HG03432 (cell line): ENCODE results near the gene MAST1.
"Not testable (repeated sequence)": the region's sequence is repeated elsewhere in the genome, so short reads cannot be mapped to it uniquely, and the experiment has no call there.

Source experiments
- ATAC-seq: cut with Tn5 transposase; IDR thresholded peaks from one replicate; pipeline ENCODE4 v1.9.1; 2021; ENCODE audit warnings: mild to moderate bottlenecking, moderate library complexity; ENCODE audit not compliant: unreplicated experiment

The MAST1 gene

DNA sequence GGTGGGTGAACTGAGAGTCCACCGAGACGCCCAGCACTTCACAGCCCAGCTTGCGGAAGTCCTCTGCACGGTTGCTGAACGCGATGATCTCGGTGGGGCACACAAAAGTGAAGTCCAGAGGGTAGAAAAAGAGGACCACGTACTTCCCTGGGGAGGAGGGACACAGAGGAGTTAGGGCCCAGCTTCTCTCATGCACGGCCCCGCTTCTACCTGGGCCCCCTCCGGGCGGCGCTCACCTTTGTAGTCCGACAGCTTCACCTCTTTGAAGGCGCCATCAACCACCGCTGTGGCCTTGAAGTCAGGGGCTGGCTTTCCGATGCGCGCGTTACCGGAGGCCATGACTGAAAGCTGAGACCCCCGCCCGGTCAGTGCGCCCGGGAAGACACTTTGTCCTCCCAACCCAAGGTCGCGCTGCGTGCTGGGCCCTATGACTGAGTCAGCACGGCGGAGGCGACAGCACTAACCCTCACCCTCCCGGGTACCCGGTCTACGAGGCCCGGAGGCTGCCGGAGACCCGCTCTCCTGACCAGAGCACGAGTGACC, 37.3 kb upstream of the MAST1 start:
- no peak for ATAC-seq

DNA sequence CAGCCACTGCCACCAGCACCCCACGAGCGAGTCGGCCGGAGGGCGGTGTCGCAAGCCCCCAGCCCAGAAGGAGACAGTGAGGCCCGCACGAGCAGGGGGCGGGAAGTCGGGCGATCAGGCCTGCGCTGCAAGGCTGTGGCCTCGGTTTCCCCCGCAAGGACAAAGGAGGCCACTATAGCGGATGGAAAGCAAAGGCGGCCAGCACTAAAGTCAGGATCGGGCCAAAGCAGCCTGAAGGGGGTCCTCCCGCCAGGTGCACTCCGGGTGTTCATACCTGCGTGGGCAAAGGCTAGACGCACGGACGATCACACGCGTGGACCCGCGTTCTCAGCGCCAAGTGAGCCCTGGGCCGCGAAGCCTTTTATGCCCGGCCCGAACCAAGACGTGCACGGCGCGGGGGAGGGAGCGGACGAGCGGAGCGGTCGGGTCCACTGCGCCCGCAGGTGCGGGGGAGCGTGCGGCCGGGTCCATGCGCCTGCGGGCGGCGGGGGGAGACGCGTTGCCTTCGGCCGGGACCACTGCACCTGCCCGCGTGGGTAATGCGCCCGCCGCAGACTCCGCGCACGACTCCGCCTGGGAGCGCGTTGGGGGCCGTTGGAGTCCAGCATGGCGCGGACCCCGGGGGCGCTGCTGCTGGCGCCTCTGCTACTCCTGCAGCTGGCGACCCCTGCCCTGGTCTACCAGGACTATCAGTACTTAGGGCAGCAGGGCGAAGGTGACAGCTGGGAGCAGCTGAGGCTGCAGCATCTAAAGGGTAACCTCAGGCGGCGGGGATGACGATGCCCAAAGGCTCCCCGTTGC, 36.6 kb upstream of the MAST1 start, which contains the start of the genes PRDX2 and THSD8:
Gene PRDX2 (minus strand): TSS at position 335 of the 801 bp plus-strand sequence. CDS start 539 bp downstream, outside the sequence.
Gene THSD8 (plus strand): TSS at position 604 of the 801 bp plus-strand sequence. CDS start 3 bp downstream, at position 607.
- no peak for ATAC-seq

DNA sequence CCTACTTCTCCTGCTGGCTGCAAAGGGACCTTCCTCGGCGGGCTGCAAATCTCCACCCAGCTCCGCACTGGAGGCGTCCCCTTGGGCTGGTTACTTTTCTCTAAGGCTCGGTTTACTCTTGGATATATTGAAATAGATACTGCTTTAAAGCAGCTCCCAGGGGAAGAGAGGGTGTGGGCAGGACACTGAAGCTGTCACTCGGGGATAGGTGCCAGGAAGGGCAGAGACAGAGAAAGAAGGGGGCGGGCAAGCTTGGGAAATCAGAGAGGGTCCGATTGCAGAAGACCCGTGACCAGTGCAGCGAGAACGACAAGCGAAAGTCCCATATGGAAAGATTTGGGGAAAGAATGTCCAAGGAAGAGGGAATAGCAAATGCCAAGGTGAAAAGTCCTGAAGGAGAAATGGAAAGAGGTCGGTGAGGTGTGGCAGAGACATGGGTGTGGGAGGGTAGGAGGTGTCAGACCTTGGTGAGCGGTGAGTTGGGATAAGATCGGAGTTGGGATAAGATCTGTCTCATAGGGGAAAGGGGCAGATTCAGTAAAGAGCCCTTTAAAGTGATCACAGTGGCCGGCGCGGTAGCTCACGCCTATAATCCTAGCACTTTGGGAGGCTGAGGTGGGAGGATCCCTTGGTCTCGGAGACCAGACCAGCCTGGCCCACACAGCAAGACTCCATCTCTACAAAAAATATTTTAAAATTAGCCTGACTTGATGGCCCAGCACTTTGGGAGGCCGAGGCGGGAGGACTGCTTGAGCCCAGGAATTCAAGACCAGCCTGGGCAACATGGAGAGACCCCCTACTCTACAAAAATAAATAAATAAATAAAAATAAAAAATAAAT, 35.8 kb upstream of the MAST1 start:
- no peak for ATAC-seq

DNA sequence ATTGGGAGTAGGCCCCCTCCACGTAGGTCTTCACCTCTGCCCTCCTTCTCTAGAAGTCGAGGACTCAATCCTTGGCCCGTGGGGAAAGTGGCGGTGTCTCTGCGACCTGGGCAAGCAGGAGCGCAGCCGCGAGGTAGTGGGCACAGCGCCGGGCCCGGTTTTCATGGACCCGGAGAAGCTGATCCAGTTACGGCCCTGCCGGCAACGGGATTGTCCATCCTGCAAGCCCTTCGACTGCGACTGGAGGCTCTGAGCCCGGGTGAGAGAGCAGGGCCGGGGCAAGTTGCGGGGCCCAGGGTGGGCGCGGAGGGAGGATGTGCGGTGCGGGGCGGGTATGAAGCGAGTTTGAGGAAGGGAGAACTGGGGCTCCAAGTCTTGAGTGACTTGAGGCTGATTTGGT, 34.3 kb upstream of the MAST1 start:
- no peak for ATAC-seq

DNA sequence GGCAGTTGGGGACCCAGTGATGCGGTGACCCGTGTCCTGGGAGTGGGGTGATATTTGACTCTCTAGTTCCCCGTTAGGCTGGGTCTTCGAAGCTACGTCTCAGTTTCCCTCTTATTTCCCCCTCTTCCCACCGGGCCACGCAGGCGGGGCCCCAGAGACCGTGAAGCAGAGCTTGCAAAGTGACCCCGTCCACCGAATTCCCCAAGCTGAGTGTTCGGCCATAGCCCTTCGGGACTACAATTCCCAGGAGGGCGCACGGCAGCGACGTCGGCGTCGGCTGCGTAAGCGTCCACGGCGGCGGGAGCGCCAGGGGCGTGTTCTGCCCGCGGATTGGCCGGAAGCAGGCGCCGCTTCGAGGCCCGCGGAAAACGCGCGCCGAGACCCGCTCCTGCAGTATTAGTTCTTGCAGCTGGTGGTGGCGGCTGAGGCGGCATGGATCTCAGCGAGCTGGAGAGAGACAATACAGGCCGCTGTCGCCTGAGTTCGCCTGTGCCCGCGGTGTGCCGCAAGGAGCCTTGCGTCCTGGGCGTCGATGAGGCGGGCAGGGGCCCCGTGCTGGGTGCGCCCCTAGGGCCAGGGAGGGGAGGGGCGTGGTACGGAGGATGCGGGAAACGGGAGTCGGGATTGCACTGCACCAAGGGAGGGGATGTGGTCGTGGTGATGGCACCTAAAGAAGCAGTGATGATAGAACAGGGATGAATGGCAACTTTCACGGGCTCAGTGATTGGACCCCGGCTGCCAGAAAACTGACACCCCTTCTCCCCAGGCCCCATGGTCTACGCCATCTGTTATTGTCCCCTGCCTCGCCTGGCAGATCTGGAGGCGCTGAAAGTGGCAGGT, 31.9 kb upstream of the MAST1 start, which contains the start of gene RNASEH2A:
Gene RNASEH2A (plus strand): TSS at position 343 of the 840 bp plus-strand sequence. CDS start 90 bp downstream, at position 433.
- ATAC-seq, result peak; percentile 83

DNA sequence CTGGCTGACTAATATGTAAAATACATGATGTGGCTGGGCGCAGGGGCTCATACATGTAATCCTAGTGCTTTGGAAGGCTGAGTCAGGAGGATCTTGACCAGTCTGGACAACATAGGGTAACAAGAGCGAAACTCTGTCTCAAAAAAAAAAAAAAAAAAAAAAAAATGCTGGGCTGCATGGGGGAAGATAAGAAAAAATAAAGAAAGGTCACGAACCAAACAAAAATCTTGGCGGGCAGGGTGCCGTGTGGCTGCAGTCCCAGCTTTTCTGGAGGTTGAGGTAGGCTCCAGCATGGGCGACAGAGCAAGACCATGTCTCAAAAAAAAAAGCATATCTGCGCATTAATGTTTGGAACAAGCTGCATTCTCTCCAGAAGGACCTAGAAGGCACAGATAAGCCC, 23.2 kb upstream of the MAST1 start:
- ATAC-seq, result no peak

DNA sequence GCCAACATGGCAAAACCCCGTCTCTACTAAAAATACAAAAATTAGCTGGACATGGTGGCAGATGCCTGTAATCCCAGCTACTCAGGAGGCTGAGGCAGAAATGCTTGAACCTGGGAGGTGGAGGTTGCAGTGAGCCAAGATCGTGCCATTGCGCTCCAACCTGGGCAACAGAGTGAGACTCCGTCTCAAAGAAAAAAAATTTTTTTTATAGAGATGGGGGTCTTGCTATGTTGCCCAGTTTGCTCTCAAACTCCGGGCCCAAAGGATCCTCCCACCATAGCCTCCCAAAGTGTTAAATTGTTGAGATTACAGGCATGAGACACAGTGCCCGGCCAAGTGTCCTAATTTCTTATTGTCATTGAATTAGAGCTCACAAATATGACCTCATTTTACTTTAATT, 21.1 kb upstream of the MAST1 start:
- not testable (repeated sequence) for ATAC-seq

DNA sequence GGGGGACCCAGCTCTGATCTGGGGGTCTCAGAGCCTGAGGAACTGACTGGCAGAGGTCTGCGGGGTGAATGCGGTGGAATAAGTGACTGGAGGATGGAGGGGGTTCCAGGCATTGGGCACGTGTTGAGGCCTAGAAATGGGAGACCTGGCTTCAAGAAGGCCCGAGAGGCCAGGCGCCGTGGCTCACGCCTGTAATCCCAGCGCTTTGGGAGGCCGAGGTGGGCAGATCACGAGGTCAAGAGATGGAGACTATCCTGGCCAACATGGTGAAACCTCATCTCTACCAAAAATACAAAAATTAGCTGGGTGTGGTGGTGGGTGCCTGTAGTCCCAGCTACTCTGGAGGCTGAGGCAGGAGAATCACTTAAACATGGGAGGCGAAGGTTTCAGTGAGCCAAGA, 20.5 kb upstream of the MAST1 start:
- not testable (repeated sequence) for ATAC-seq

DNA sequence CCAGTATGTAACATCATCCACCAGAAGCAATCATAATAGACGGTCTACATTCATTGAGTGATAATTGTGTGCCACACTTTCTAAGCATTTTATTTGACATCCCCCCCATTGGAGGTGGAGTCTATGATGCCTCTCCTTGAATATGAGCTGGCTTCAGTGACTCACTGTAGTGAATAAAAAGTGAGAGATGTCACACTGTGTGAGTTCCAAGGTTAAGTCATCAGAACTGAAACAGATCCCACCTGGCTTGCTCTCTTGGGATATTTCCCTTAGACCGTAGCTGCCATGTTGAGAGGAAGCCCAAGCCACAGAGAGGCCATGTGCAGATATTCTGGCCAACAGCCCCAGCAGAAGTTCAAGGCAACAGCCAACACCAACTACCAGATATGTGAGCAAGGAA, 16.6 kb upstream of the MAST1 start:
- no peak for ATAC-seq

DNA sequence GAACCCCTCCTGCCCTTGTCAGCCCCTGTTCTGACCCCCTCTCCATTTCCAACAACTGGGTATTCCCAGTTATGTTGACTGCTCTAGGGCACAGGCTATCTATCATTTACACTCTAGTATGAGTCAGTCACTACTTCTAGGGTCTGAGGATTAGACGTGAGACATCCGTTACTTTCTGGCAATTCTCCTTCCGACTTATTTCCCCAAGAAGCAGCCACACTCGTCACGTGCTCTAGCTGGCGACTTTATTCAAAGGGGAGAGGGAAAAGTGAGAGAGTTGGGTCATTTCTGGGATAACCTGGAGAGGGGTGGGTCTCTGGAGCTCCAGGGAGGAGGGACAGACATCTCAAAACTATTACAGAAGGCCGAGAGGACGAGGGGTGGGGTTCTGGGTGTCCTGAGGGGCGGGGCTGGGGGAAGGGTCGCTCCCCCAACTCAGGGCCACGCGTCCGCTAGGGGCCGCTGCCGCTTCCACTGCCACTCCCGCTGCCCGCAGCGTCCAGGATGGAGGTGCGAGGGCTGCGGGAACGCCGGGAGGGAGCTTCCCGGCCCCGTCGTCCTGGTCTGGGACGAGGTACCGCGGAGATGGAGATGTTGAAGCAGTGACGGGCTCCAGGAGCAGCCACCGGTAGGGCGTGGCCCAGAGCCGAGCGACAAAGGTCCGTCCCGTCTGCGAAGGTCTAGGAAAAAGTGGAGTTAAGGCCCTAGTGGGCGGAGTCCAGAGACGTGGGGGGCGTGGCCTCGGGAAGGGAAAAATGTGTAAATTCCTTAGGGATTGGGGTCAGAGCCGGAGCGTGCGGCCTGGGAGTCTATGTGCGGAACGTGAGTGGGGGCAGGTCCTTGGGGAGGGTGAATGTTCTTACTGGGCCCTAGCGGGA, 12.8 kb upstream of the MAST1 start:
- no peak for ATAC-seq

DNA sequence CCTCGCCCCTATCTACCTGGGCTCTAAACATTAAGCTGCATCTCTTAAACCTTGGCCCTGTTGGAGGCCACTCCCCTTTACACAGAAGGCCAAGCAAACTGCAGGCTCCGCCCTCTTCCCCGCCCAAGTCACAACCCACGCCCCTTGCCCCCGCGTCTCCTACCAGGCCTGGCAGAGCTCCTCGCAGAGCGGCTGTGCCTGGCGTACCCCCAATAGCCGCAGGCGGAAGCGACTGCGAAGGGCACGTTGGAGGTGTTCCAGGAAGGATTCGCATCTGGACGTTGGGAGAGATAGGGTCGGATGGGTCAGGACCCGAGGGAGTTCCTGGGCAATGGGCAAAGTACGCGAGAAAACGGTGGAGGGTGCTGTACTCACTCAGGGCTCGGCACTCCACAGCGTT, 9.8 kb upstream of the MAST1 start:
- ATAC-seq, result no peak

DNA sequence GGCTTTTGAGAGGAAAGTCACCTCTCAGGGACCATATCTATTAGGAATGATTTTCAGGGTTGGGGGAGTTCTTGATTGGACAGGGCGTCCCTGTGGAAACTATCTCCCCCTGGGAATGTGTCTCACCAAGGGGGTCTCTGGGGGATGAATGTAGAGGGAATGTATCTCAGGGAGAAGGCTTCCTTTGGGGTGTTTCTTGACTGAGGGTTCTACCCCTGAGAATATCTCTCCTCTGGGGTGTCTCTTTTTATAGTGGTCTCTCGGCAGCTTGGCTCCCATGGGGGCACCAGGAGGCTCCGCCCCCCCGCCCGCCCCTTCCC, 4.9 kb upstream of the MAST1 start:
- ATAC-seq, result no peak

DNA sequence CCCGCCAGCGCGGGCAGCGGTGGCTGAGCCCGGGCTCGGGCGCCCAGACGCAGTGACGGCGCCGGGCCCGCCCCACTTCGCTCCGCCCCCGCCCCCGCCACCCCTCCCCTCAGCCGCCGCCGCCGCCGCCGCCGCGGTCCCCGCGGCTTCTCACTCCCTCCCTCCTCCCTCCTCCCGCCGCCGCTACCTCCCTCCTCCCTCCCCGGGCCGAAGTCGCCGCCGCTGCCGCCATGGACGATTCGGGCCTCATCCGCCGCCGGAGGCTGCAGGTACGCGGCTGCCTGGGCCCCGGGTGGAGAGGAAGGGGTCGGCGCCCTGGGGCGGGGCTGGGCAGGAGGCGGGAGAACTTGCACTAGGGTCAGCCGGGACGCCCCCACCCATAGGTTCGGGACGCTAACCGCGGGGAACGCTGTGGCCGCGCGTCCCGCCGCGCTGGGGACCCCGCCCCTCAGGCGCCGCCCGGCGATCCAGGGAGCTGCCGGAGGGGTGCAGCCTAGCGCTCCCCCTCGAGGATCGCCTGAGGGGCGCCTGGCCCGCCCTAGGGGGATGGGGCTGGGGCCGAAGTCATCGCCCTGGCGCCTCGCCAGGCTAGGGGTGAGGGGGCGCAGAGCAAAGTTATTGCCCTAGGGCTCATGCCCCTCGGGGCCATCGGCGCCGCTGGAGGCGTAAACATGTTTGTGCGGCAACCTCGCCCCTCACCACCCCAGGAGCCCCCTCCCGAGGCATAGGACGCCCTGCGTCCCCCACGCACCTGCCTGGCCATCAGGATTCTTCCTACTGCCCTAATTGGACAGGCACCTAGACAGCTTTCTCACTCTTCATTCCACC, 4.4 kb upstream of the MAST1 start:
- ATAC-seq, result no peak

DNA sequence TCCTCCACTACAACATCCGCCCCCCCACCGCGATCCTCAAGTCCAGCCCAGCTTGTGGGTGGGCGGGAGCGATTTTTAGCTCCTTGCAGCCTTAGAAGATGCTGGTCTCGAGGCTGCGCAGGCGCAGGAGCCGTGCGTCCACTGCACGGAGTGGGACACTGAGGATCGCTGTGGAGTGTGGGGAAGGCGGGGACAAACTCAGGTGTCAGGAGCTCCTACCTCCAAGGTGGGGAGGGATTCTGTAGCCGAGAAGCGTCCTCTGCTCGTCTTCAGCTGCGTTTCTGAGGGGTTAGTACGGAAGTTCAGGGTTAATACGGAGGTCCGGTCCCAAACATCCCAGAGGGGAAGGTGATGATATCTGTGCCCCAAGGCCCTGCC, 3.8 kb upstream of the MAST1 start, which contains the start of gene RTBDN:
Gene RTBDN (minus strand): TSS at position 14 of the 378 bp plus-strand sequence. CDS start 4,600 bp downstream, outside the sequence.
- no peak for ATAC-seq

DNA sequence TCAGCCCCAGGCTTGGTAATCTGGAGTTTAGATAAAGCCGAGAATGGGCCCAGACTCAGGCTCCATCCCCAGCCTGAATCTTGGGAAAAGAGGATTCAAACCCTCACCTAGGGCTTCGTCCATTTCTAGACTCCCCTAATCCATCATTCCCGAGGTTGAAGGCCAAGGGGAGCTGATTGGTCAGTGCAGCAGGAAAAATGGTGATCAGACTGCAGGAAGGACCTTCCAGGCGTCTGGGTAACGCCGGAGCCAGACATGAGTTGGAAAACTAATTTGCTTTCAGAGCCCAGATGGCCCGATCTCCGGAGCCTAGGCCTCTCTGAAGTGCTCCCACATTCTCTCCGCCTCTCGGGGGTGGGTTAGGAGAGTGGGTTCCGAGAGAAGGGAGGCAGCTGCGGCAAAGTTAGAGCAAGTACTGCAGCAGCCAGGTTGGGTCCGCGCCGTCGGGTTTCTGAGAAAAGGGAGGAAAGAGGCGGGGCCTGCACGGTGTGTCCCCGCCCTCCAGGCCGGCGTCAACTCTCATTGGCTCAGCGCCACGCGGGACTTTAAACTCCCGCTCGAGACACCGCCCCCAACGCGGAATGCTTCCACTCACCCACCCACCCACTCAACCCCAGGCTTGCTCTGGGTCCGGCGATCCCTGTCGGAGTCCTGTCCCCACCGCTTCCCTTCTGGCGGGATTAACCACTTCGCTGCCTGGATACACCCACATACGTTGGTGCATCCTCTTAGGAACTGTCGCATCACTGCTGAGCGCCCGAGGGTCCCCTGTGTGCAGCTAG, 3.1 kb upstream of the MAST1 start:
- no peak for ATAC-seq

DNA sequence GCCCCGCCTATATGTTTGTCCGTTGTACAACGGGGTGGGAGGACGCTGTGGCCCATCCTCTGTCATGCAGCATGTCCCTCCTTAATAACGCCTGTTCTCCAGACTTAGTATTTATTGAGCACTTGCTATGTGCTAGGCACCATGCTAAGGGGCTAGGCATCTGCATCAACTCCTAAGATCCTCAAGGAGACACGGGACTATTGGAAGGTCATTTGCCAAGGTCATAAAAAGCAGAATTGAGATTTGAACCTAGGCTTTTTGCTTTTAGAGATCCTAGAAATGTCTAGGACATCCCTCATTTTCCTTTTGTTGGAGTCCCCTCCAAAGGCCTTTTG, 1.8 kb upstream of the MAST1 start:
- ATAC-seq, result no peak

DNA sequence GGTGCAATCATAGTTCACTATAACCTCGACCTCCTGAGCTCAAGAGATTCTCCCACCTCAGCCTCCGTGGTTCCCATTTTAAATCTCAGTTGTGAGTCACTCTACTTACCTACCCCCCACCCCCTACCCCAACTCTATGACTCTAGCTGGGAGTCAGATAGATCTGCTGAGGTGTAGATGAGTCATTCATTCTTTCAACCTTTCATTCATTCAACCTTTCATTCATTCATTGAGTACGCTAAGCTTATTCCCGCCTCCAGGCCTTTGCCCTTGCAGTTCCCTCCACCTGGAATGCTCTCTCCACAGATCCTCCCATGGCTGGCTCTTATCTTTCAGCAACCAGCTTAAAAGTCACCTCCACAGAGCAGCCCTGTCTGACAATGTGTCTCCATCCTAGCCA, 1.1 kb upstream of the MAST1 start:
- no peak for ATAC-seq
